HG02884 (cell line): ENCODE measurements around the gene PYDC1.
"Not testable (repeated sequence)": the region's sequence is repeated elsewhere in the genome, so short reads cannot be mapped to it uniquely, and the experiment has no call there.

Experiments used
- ATAC-seq: cut with Tn5 transposase; IDR thresholded peaks from one replicate; pipeline ENCODE4 v1.9.1; 2021; ENCODE audit warnings: mild to moderate bottlenecking, moderate library complexity; ENCODE audit not compliant: unreplicated experiment

Gene PYDC1

DNA sequence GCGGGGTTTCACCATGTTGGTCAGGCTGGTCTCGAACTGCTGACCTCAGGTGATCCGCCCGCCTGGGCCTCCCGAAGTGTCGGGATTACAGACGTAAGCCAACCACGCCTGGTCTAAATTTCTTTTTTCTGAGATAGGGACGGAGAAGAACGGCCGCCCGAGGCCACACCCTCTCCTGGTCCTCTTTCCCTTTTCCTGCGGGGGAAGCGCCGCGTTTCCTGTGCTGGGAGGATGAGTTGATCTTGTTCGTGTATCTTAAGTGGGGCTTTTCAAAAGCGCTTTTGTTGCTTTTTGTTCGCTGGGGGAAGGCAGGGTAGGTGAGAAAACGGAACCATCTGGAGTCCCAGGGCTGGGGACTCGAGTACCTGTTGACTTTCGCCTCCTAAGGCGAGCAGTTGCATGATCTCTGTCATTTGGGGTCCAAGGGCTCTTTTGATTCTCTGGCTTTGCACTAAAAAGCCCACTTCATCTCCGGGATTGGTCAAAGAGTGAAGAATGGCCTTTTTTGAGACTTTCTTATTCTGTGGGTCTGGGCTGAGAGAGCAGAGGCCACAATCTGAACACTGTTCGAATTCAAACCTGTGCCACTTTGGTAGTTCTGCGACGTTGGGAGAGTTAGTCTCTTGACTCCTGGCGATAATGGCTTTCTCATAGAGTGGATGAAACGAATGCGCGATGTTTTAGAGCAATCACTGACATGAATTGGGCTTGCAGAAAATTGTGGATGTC is 35.7 kb downstream of the PYDC1 start:
- no peak for ATAC-seq

DNA sequence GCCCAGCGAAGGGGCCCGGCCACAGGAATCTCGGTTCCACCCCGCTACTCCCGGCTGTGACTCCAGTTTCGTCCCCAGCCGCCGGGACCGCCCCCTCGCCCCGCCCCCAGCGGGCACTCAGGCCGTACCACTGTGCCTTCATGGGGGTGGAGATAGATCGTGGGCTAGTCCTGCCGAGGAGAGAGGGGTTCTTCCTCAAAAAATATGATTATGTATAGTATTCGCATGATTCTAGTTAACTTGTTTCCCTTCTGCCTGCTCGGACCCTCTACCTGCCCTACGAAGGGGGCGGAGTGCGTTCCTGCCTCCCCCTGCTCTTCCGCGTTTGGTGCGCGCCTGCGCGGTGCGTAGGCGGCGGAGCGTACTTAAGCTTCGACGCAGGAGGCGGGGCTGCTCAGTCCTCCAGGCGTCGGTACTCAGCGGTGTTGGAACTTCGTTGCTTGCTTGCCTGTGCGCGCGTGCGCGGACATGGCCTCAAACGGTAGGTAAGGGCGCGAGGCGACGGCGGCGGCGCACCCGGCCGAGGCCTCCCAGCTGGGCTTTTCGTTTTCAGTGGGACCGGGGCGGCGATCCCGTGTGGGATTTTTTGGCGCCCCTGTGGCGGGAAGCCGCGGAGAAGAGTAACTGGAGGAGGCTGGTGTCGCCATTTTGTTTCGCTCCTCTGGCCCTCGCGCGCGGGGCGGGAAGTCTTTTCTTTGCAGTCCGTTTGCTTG is 37.0 kb downstream of the PYDC1 start, which contains the start of gene FUS:
Gene FUS (plus strand): TSS at position 393 of the 713 bp plus-strand sequence. CDS start 76 bp downstream, at position 469.
- peak; percentile 42 for ATAC-seq

DNA sequence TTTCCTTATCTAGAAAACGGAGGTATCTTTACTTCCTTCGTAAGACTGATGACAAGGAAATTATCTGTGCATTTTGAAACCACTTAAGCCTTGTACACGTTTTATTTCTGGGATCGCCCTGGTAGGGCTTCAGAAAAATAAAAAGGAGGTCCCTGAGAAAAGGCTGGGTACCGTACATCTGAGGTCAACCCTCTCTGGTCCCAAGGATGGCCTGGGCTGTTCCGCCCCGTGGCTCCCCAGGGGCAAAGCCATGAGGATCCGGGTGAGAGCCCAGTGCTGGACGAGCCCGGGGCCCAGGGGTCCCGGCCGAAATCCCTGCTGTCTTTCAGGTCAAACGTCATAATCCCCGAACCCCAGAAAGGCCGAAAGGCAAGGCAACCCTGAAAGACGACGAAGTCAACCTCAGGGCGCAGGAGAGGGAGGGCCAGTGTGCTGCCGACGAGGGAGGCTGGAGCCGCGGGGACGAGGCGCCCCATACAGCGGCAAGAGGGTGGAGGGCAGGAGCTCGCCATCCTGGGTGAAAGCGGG is 37.7 kb downstream of the PYDC1 start:
- ATAC-seq = no peak

DNA sequence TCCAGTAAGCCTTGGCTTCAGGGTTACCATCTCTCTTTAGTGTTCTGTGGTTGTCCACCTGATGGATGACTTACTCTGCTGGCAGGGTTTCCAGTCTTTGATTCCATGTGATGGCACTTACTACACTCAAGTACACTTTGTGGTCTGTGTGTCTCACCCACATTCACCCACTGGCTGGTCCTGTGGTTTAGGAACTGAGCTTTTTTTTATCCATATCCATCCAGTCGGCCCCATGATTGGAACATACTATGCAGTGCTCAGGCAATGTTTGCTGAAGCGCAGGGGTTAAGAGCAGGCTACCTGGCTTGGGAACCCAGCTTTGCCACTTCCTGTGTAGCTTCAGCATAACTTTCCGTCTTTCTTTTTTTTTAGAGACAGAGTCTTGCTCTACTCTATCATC is 39.8 kb downstream of the PYDC1 start:
- ATAC-seq = no peak

DNA sequence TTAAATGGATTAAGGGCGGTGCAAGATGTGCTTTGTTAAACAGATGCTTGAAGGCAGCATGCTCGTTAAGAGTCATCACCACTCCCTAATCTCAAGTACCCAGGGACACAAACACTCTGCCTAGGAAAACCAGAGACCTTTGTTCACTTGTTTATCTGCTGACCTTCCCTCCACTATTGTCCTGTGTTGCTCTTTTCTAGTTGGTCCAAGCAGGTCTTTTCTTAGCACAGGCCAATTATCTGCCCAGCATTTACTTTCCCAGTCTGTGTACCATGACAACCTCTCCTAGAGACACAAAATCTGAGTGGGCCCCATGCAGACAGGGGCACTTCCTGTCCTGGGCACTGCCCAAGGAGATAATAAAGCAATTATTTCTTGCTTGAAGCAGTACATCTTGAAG is 46.9 kb downstream of the PYDC1 start:
- not testable (repeated sequence) for ATAC-seq

DNA sequence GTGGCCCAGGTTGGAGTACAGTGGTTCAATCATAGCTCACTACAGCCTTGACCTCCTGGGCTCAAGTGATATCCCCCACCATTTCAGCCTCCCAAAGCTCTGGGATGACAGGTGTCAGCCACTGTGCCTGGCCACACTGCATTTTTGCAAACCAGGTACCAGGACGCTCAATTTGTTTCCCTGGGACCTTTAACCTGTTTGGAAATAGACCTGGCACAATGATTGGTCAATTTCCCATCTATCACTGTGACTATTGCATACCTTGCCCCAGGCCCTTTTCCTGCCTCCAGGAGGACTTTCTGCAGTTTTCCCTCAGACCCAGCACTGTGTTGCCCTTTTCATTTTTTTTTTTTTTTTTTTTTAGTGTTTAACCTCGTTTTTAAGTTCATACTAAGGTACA is 48.1 kb downstream of the PYDC1 start:
- ATAC-seq = no peak

DNA sequence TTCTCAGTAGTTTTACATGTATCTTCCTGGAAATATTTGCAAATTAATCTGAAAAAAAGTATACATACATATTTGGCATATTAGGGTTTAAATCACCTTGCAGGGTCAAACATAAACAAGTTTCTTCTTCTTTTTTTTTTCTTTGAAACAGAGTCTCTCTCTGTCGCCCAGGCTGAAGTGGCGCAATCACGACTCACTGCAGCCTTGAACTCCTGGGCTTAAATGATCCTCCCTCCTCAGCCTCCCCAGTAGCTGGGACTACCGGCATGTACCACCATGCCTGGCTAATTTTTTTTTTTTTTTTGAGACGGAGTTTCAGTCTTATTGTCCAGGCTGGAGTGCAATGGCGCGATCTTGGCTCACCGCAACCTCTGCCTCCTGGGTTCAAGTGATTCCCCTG is 49.6 kb downstream of the PYDC1 start:
- ATAC-seq = no peak
